Renal pelvis (tissue), 4 donors: ENCODE data around the gene ADD1. TPM values are rescaled to one million over a fixed set of nuclear protein-coding genes. Genes with fewer than 3 reads are reported as not detected.

Experiments
- DNase-seq: peaks from one replicate; pipeline ENCODE4 v3.0.0-alpha.2; 2013
- polyA plus RNA-seq, 3 donors: library from polyadenylated mRNA; unstranded; fragments of 120-200 nt; gene quantifications; one replicate each; pipeline ENCODE4 v1.2.1, GENCODE V29; 2013; ENCODE audit not compliant: insufficient read length in 3 of 3

The ADD1 gene
- polyA plus RNA-seq, 3 donors, result 261 to 290 (median 281) TPM

GRCh38 chr4:2962614-2963174, 119.0 kb downstream of the ADD1 start:
- no peak for DNase-seq

- peak; percentile 97 for DNase-seq
These were observed 119.7 kb downstream of the ADD1 start, which contains the start of the genes GRK4 and NOP14 for GRCh38 chr4:2963175-2963965. TSS of gene GRK4 (plus strand) at chr4:2963571. CDS start at chr4:2964071, 500 bp downstream. TSS of gene NOP14 (minus strand) at chr4:2963406. CDS start at chr4:2963319, 87 bp downstream.

- DNase-seq, result no peak
These were observed 120.4 kb downstream of the ADD1 start for GRCh38 chr4:2963966-2964471.

GRCh38 chr4:2964706-2965258, 121.1 kb downstream of the ADD1 start:
- no peak for DNase-seq

GRCh38 chr4:2965262-2965661, 121.6 kb downstream of the ADD1 start:
- no peak for DNase-seq

- peak; percentile 5 for DNase-seq
These were observed 124.7 kb downstream of the ADD1 start for GRCh38 chr4:2968381-2968780.

GRCh38 chr4:2971275-2971674, 127.6 kb downstream of the ADD1 start:
- no peak for DNase-seq

GRCh38 chr4:2977211-2978088, 133.8 kb downstream of the ADD1 start:
- DNase-seq, result no peak

Other genes with a start within 250 kb of the ADD1 start
- gene TNIP2, start 87.5 kb upstream of the ADD1 start, polyA plus RNA-seq, result 10 to 100 TPM; 23.1 to 24.3 (median 23.9) TPM
- gene SH3BP2, start 50.8 kb upstream of the ADD1 start, polyA plus RNA-seq, result 10 to 100 TPM; 36.8 to 56.6 (median 46.1) TPM
- 10 to 100 TPM; 29.7 to 32.9 (median 32.6) TPM for gene NOP14, start 119.6 kb downstream of the ADD1 start, polyA plus RNA-seq
- gene GRK4, start 119.7 kb downstream of the ADD1 start, polyA plus RNA-seq, result 10 to 100 TPM in 1 of 3 donors, 1 to 10 TPM in 2; 7.9 to 11.5 (median 8.8) TPM
- gene HTT-AS, start 230.7 kb downstream of the ADD1 start, polyA plus RNA-seq, result not detected
- 10 to 100 TPM; 31.9 to 44.9 (median 38.7) TPM for gene HTT, start 230.8 kb downstream of the ADD1 start, polyA plus RNA-seq